B cell (primary cell): ENCODE measurements around the gene GPR15LG. TPM values are rescaled to one million over a fixed set of nuclear protein-coding genes. Genes with fewer than 3 reads are reported as not detected.

Experiments
- ATAC-seq: fragments of 200-7000 bp; cut with Tn5 transposase; one replicate; pipeline ENCODE4 v1.10.0; 2021; ENCODE audit warnings: low read depth, mild to moderate bottlenecking, moderate number of reproducible peaks, moderate library complexity
- CTCF ChIA-PET: fragments of 350-600 bp; sonication (Branson Sonifier 250); formaldehyde crosslinking; loops from one replicate; lab custom pipeline; 2021; ENCODE audit warnings: antibody characterized with exemption, inconsistent platforms; lab: Charles Lee
- POLR2A ChIA-PET: fragments of 350-600 bp; sonication (Branson Sonifier 250); formaldehyde crosslinking; loops from one replicate; lab custom pipeline; 2021; ENCODE audit warnings: antibody characterized with exemption; lab: Charles Lee
- DNase-seq: peaks from one replicate; pipeline ENCODE4 v3.0.0; 2013
- H2AFZ ChIP-seq: 2 replicates; pipeline ENCODE4 v1.6.1; 2012; ENCODE audit warnings: mild to moderate bottlenecking, low read depth, low read length; ENCODE audit not compliant: insufficient read depth, poor library complexity, severe bottlenecking
- H3K27ac ChIP-seq, 2 donors: 1 replicate in 1 of 2; 2 replicates in 1 of 2; pipeline ENCODE4 v1.5.1; 2012 to 2013; ENCODE audit warnings: low read length in 2 of 2, mild to moderate bottlenecking in 2 of 2, moderate library complexity in 1 of 2
- H3K27me3 ChIP-seq, 4 experiments: fragments of 200-600 bp in 1 of 4; sonication (generic) in 1 of 4; replicated peaks in 1 of 4; 1 replicate in 2 of 4; 2 replicates in 2 of 4; pipeline versions ENCODE4 v1.6.1 to v1.7.0; 2013 to 2016; ENCODE audit warnings: low read length in 3 of 4, mild to moderate bottlenecking in 2 of 4, mixed read lengths in 1 of 4, moderate library complexity in 1 of 4; ENCODE audit not compliant: insufficient read depth in 4 of 4, control insufficient read depth in 3 of 4; ENCODE audit errors: control extremely low read depth in 1 of 4
- H3K36me3 ChIP-seq, 2 experiments: replicated peaks in 1 of 2; 1 replicate in 1 of 2; 2 replicates in 1 of 2; pipeline versions ENCODE4 v1.6.1 to v1.7.1; 2013; ENCODE audit warnings: low read length in 1 of 2; ENCODE audit not compliant: insufficient read depth in 2 of 2, control insufficient read depth in 1 of 2; ENCODE audit errors: control extremely low read depth in 1 of 2, extremely low read depth in 1 of 2
- H3K4me1 ChIP-seq, 2 donors: fragments of 200-600 bp in 1 of 2; sonication (generic) in 1 of 2; 1 replicate in 1 of 2; 2 replicates in 1 of 2; pipeline versions ENCODE4 v1.5.1 to v1.6.1; 2013 to 2017; ENCODE audit warnings: low read length in 2 of 2; ENCODE audit not compliant: control insufficient read depth in 2 of 2, insufficient read depth in 2 of 2
- H3K4me2 ChIP-seq: replicated peaks from 2 replicates; pipeline ENCODE3; 2012; ENCODE audit warnings: mild to moderate bottlenecking, low read depth, low read length; ENCODE audit not compliant: poor library complexity, severe bottlenecking
- H3K4me3 ChIP-seq, 5 experiments: fragments of 200-600 bp in 1 of 5; sonication (generic) in 1 of 5; 1 replicate in 3 of 5; 2 replicates in 2 of 5; pipeline versions ENCODE4 v1.5.1 to v1.7.0; 2011 to 2016; ENCODE audit warnings: low read length in 4 of 5, mild to moderate bottlenecking in 4 of 5, low read depth in 2 of 5, control low read depth in 1 of 5, moderate library complexity in 1 of 5; ENCODE audit not compliant: insufficient read depth in 1 of 5; ENCODE audit errors: control extremely low read depth in 1 of 5, extremely low read depth in 1 of 5
- H3K79me2 ChIP-seq: fragments of 200-600 bp; sonication (generic); one replicate; pipeline ENCODE4 v1.6.0; 2016; ENCODE audit warnings: low read length; ENCODE audit not compliant: control insufficient read depth, insufficient read depth
- H3K9ac ChIP-seq: fragments of 200-600 bp; sonication (generic); 2 replicates; pipeline ENCODE4 v1.6.1; 2017; ENCODE audit warnings: mild to moderate bottlenecking, low read length, moderate library complexity
- H3K9me3 ChIP-seq, 3 donors: one replicate each; pipeline versions ENCODE4 v1.6.1 to v1.7.1; 2013; ENCODE audit warnings: low read length in 2 of 3; ENCODE audit not compliant: control insufficient read depth in 2 of 3, insufficient read depth in 1 of 3; ENCODE audit errors: control extremely low read depth in 1 of 3
- H4K20me1 ChIP-seq: 2 replicates; pipeline ENCODE4 v1.6.0; 2012; ENCODE audit warnings: mild to moderate bottlenecking, low read length; ENCODE audit not compliant: insufficient read depth, control insufficient read depth, poor library complexity, severe bottlenecking
- H3K27ac Mint-ChIP-seq: one replicate; pipeline ENCODE4 v1.8.0; 2021; ENCODE audit warnings: mixed read lengths
- H3K27me3 Mint-ChIP-seq: one replicate; pipeline ENCODE4 v1.8.0; 2021; ENCODE audit warnings: mixed read lengths
- H3K4me1 Mint-ChIP-seq: one replicate; pipeline ENCODE4 v1.8.0; 2021; ENCODE audit warnings: mixed read lengths
- H3K4me3 Mint-ChIP-seq: one replicate; pipeline ENCODE4 v1.8.0; 2021; ENCODE audit warnings: mixed read lengths
- H3K9me3 Mint-ChIP-seq: one replicate; pipeline ENCODE4 v1.8.0; 2022; ENCODE audit warnings: mixed read lengths; ENCODE audit not compliant: insufficient read depth
- CTCF ChIP-seq: fragments of 200-600 bp; IDR thresholded peaks from one replicate; pipeline ENCODE4 v1.8.0; 2022; ENCODE audit warnings: antibody characterized with exemption, mild to moderate bottlenecking
- EZH2 ChIP-seq: IDR thresholded peaks from 2 replicates; pipeline ENCODE4 v1.6.1; 2012; ENCODE audit warnings: borderline replicate concordance, low read depth, mild to moderate bottlenecking, moderate library complexity, low read length; ENCODE audit not compliant: insufficient read depth, poor library complexity, severe bottlenecking
- whole genome bisulfite sequencing: methylation state at CpG from one replicate; pipeline ENCODE4 v1.1.5; 2013; ENCODE audit warnings: missing lambda C conversion rate; ENCODE audit not compliant: insufficient coverage; 5-methylcytosine and 5-hydroxymethylcytosine counted together
- intact Hi-C: fragments of 100-400 bp; cut with micrococcal nuclease; formaldehyde crosslinking; loops from one replicate; pipeline ENCODE4 v1.10.0; 2022
- polyA plus RNA-seq: library from polyadenylated mRNA; depleted of rRNA; stranded (reverse); fragments of >200 nt; gene quantifications from 2 replicates; pipeline ENCODE4 v1.2.3, GENCODE V29; 2012
- total RNA-seq, 2 donors: library from RNA; stranded (reverse); fragments of 120-200 nt in 1 of 2; gene quantifications; 1 replicate in 1 of 2; 2 replicates in 1 of 2; pipeline versions ENCODE4 v1.2.3 to v1.2.4, GENCODE V29; 2013 to 2022

GPR15LG gene
- total and polyA plus RNA-seq, 2 donors (not counting 1 experiment from before 2014, with no cell fraction given) = not detected

- Histone ChIP-seq H3K4me2 (no peak overlapping the region), H3K4me3 (no peak overlapping the region), H3K36me3 (no peaks in the 10 kb centered on the region), H2AFZ (no peak overlapping the region), H3K27me3 (peaks cover 0 to 41% (median 21%) of the 10 kb centered on the region in 4 experiments), H3K9me3 (peaks cover 0 to 5% (median 0%) of the 10 kb centered on the region in 3 donors), H4K20me1 (no peaks in the 10 kb centered on the region), H3K27ac (no peak overlapping the region), H3K4me1 (peaks cover 14 to 15% of the 10 kb centered on the region in 2 donors), H3K79me2 (no peaks in the 10 kb centered on the region), H3K9ac (no peak overlapping the region)
- DNase-seq = no peak
- no peak overlapping the region for H3K27ac Mint-ChIP-seq
- H3K27me3 Mint-ChIP-seq = peaks cover 28% of the 10 kb centered on the region
- POLR2A ChIA-PET = no interaction called here
- intact Hi-C loops = no loop called here
- ATAC-seq = no peak
- TF ChIP-seq EZH2 (no peak), CTCF (no peak)
- H3K9me3 Mint-ChIP-seq = no peaks in the 10 kb centered on the region
- H3K4me1 Mint-ChIP-seq = peaks cover 8% of the 10 kb centered on the region
- CTCF ChIA-PET = interaction anchor here (1.0 to 2.1 kb wide), 2 partner anchors 14 to 50 kb away, joined by 3 to 4 read pairs; no protein-coding TSS in a partner anchor
- WGBS = 87% methylated on average over 4 of the region's 7 CpGs
- no peak overlapping the region for H3K4me3 Mint-ChIP-seq
Measured at GRCh38 chr10:84198206-84198915, 24.8 kb downstream of the GPR15LG start.

- no peak overlapping the region for H3K9ac ChIP-seq
- WGBS = 89% methylated on average over 9 of the region's 11 CpGs
- no peak overlapping the region for H2AFZ ChIP-seq
- Mint-ChIP-seq H3K27me3 (peaks cover 27% of the 10 kb centered on the region), H3K4me1 (peaks cover under 1% of the 10 kb centered on the region), H3K27ac (no peak overlapping the region), H3K4me3 (no peak overlapping the region), H3K9me3 (no peaks in the 10 kb centered on the region)
- no peak for TF ChIP-seq CTCF
- no peak for TF ChIP-seq EZH2
- ATAC-seq (no peak), DNase-seq (no peak)
- H4K20me1 ChIP-seq = no peaks in the 10 kb centered on the region
- H3K79me2 ChIP-seq = no peaks in the 10 kb centered on the region
- H3K4me3 ChIP-seq = no peak overlapping the region
- H3K4me1 ChIP-seq = peaks cover 0 to under 1% of the 10 kb centered on the region in 2 donors
- H3K27me3 ChIP-seq = peaks cover 0 to 23% (median 5%) of the 10 kb centered on the region in 4 experiments
- no peaks in the 10 kb centered on the region for H3K9me3 ChIP-seq
- intact Hi-C loops = no loop called here
- ChIA-PET POLR2A (no interaction called here), CTCF (interaction anchor here (1.1 to 3.3 kb wide), 2 partner anchors 12 to 52 kb away, joined by 3 to 24 read pairs; no protein-coding TSS in a partner anchor)
- no peak overlapping the region for H3K4me2 ChIP-seq
- no peaks in the 10 kb centered on the region for H3K36me3 ChIP-seq
- no peak overlapping the region for H3K27ac ChIP-seq
Measured at GRCh38 chr10:84200537-84201243, 27.1 kb downstream of the GPR15LG start.
